GM23338 (cell line): ENCODE measurements around the gene ARPC5. TPM values are rescaled to one million over a fixed set of nuclear protein-coding genes. Genes with fewer than 3 reads are reported as not detected.

Experiments
- ATAC-seq: fragments of 200-7000 bp; cut with Tn5 transposase; 3 replicates; pipeline ENCODE4 v1.9.1; 2020
- DNase-seq: peaks from one replicate; pipeline ENCODE4 v3.0.0-alpha.2; 2015; ENCODE audit warnings: low spot score
- H2AFZ ChIP-seq: fragments of 200-600 bp; sonication (generic); 2 replicates; pipeline ENCODE4 v1.8.0; 2016; ENCODE audit warnings: antibody characterized with exemption, mild to moderate bottlenecking, moderate library complexity
- H3F3A ChIP-seq: fragments of 200-600 bp; sonication (generic); replicated peaks from 2 replicates; pipeline ENCODE4 v1.8.0; 2017; ENCODE audit warnings: antibody characterized with exemption, mixed run types, low read depth
- H3K27ac ChIP-seq: fragments of 200-600 bp; sonication (generic); 2 replicates; pipeline ENCODE4 v1.6.1; 2016; ENCODE audit warnings: low read depth
- H3K27me3 ChIP-seq: fragments of 200-600 bp; sonication (generic); 2 replicates; pipeline ENCODE4 v1.8.0; 2016; ENCODE audit warnings: mild to moderate bottlenecking, mixed run types, moderate library complexity; ENCODE audit not compliant: insufficient read depth
- H3K36me3 ChIP-seq: fragments of 200-600 bp; sonication (generic); 2 replicates; pipeline ENCODE4 v1.8.0; 2016; ENCODE audit warnings: mild to moderate bottlenecking; ENCODE audit not compliant: insufficient read depth
- H3K4me1 ChIP-seq: fragments of 200-600 bp; sonication (generic); 2 replicates; pipeline ENCODE4 v1.8.0; 2016; ENCODE audit warnings: mild to moderate bottlenecking, moderate library complexity; ENCODE audit not compliant: insufficient read depth
- H3K4me2 ChIP-seq: fragments of 200-600 bp; sonication (generic); 2 replicates; pipeline ENCODE4 v1.7.1; 2017; ENCODE audit warnings: mixed run types
- H3K4me3 ChIP-seq: fragments of 200-600 bp; sonication (generic); 2 replicates; pipeline ENCODE4 v1.6.1; 2016; ENCODE audit warnings: mixed run types
- H3K79me2 ChIP-seq: fragments of 200-600 bp; sonication (generic); replicated peaks from 2 replicates; pipeline ENCODE4 v1.8.0; 2017; ENCODE audit warnings: mild to moderate bottlenecking; ENCODE audit not compliant: insufficient read depth
- H3K9me2 ChIP-seq: fragments of 200-600 bp; sonication (generic); 2 replicates; pipeline ENCODE4 v1.8.0; 2017; ENCODE audit not compliant: insufficient read depth
- H4K20me1 ChIP-seq: fragments of 200-600 bp; sonication (generic); replicated peaks from 2 replicates; pipeline ENCODE4 v1.8.0; 2017; ENCODE audit warnings: mild to moderate bottlenecking; ENCODE audit not compliant: insufficient read depth
- H3K27ac Mint-ChIP-seq: 2 replicates; pipeline ENCODE4 v1.8.0; 2020; ENCODE audit warnings: inconsistent platforms, mild to moderate bottlenecking, moderate library complexity, mixed read lengths
- H3K27me3 Mint-ChIP-seq: 3 replicates; pipeline ENCODE4 v1.8.0; 2022; ENCODE audit warnings: low read depth, mild to moderate bottlenecking, moderate library complexity, mixed read lengths, inconsistent platforms; ENCODE audit not compliant: insufficient read depth, poor library complexity
- H3K36me3 Mint-ChIP-seq: 3 replicates; pipeline ENCODE4 v1.8.0; 2021; ENCODE audit warnings: low read depth, mild to moderate bottlenecking, inconsistent platforms, moderate library complexity, mixed read lengths
- H3K4me1 Mint-ChIP-seq: 3 replicates; pipeline ENCODE4 v1.8.0; 2020; ENCODE audit warnings: mild to moderate bottlenecking, inconsistent platforms, mixed read lengths
- H3K4me3 Mint-ChIP-seq: 3 replicates; pipeline ENCODE4 v1.8.0; 2021; ENCODE audit warnings: moderate library complexity, mild to moderate bottlenecking, inconsistent platforms, mixed read lengths
- H3K9me3 Mint-ChIP-seq: 3 replicates; pipeline ENCODE4 v1.8.0; 2020; ENCODE audit warnings: moderate library complexity, mild to moderate bottlenecking, inconsistent platforms, mixed read lengths
- EZH2phosphoT487 ChIP-seq: fragments of 200-600 bp; sonication (generic); IDR thresholded peaks from one replicate; pipeline ENCODE4 v1.8.1; 2018; ENCODE audit warnings: antibody characterized with exemption; ENCODE audit not compliant: unreplicated experiment
- NANOG ChIP-seq: IDR thresholded peaks from 2 replicates; pipeline ENCODE4 v1.6.1; 2016; ENCODE audit warnings: antibody characterized with exemption, borderline replicate concordance
- ZNF114 ChIP-seq: fragments of 250-450 bp; sonication (Bioruptor Pico); IDR thresholded peaks from 2 replicates; pipeline ENCODE4 v1.5.0; 2020; ENCODE audit warnings: mild to moderate bottlenecking, moderate library complexity
- polyA plus RNA-seq: library from polyadenylated mRNA; unstranded; fragments of >200 nt; fragmentation: Nextera tagmentation; extraction: Ambion mirVana; gene quantifications from 2 replicates; pipeline ENCODE4 v1.2.1, GENCODE V29; 2016
- total RNA-seq: library from RNA; depleted of rRNA; stranded (reverse); fragments of >200 nt; shearing (Covaris generic); gene quantifications from 2 replicates; pipeline ENCODE4 v1.2.3, GENCODE V29; 2014
- TF ChIP-seq, protein P1 (sequence below): fragments of 250-450 bp; sonication (Bioruptor Pico); IDR thresholded peaks from 2 replicates; pipeline ENCODE4 v1.5.0; 2020; ENCODE audit warnings: mild to moderate bottlenecking, moderate library complexity
- TF ChIP-seq, protein P2 (sequence below): IDR thresholded peaks from 2 replicates; pipeline ENCODE4 v1.6.1; 2016; ENCODE audit warnings: antibody characterized with exemption
- TF ChIP-seq, protein P3 (sequence below), 2 experiments: fragments of 200-600 bp in 1 of 2; sonication (generic) in 1 of 2; conservative IDR thresholded peaks; 2 replicates each; pipeline versions ENCODE4 v1.5.1 to v1.6.1; 2016 to 2017; ENCODE audit warnings: antibody characterized with exemption in 2 of 2, low read depth in 2 of 2, mild to moderate bottlenecking in 2 of 2, moderate library complexity in 1 of 2

The ARPC5 gene
- total and polyA plus RNA-seq, 2 experiments from 2014 or later, result 75.4 to 98.9 TPM

DNA sequence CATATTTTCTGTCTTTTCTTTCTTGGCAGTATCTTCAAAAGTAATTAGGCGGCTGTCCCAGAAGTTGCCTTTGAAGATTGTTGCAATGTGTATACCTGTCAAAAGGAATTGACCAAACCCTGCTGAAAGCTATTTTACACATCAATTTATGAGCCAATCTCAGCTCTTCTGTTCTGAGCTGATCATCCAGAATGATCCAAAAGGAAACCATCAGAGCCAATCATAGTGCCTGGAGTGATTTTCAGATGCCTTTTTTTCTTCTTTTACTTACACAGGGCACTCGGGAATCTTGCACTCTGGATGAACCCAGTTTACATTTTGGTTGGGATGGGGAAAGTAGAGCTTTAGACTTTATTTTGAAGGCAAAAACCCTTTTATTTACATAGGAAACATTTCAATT, 39.3 kb upstream of the ARPC5 start (continued):
- TF ChIP-seq, protein P1, sequence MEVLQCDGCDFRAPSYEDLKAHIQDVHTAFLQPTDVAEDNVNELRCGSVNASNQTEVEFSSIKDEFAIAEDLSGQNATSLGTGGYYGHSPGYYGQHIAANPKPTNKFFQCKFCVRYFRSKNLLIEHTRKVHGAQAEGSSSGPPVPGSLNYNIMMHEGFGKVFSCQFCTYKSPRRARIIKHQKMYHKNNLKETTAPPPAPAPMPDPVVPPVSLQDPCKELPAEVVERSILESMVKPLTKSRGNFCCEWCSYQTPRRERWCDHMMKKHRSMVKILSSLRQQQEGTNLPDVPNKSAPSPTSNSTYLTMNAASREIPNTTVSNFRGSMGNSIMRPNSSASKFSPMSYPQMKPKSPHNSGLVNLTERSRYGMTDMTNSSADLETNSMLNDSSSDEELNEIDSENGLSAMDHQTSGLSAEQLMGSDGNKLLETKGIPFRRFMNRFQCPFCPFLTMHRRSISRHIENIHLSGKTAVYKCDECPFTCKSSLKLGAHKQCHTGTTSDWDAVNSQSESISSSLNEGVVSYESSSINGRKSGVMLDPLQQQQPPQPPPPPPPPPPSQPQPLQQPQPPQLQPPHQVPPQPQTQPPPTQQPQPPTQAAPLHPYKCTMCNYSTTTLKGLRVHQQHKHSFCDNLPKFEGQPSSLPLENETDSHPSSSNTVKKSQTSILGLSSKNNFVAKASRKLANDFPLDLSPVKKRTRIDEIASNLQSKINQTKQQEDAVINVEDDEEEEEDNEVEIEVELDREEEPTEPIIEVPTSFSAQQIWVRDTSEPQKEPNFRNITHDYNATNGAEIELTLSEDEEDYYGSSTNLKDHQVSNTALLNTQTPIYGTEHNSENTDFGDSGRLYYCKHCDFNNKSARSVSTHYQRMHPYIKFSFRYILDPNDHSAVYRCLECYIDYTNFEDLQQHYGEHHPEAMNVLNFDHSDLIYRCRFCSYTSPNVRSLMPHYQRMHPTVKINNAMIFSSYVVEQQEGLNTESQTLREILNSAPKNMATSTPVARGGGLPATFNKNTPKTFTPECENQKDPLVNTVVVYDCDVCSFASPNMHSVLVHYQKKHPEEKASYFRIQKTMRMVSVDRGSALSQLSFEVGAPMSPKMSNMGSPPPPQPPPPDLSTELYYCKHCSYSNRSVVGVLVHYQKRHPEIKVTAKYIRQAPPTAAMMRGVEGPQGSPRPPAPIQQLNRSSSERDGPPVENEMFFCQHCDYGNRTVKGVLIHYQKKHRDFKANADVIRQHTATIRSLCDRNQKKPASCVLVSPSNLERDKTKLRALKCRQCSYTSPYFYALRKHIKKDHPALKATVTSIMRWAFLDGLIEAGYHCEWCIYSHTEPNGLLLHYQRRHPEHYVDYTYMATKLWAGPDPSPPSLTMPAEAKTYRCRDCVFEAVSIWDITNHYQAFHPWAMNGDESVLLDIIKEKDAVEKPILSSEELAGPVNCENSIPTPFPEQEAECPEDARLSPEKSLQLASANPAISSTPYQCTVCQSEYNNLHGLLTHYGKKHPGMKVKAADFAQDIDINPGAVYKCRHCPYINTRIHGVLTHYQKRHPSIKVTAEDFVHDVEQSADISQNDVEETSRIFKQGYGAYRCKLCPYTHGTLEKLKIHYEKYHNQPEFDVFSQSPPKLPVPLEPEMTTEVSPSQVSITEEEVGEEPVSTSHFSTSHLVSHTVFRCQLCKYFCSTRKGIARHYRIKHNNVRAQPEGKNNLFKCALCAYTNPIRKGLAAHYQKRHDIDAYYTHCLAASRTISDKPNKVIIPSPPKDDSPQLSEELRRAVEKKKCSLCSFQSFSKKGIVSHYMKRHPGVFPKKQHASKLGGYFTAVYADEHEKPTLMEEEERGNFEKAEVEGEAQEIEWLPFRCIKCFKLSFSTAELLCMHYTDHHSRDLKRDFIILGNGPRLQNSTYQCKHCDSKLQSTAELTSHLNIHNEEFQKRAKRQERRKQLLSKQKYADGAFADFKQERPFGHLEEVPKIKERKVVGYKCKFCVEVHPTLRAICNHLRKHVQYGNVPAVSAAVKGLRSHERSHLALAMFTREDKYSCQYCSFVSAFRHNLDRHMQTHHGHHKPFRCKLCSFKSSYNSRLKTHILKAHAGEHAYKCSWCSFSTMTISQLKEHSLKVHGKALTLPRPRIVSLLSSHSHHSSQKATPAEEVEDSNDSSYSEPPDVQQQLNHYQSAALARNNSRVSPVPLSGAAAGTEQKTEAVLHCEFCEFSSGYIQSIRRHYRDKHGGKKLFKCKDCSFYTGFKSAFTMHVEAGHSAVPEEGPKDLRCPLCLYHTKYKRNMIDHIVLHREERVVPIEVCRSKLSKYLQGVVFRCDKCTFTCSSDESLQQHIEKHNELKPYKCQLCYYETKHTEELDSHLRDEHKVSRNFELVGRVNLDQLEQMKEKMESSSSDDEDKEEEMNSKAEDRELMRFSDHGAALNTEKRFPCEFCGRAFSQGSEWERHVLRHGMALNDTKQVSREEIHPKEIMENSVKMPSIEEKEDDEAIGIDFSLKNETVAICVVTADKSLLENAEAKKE (CRISPR knock-in tag), result no peak
- TF ChIP-seq EZH2phosphoT487, result no peak
- no peak for TF ChIP-seq ZNF114 (CRISPR knock-in tag)
- TF ChIP-seq, protein P2, sequence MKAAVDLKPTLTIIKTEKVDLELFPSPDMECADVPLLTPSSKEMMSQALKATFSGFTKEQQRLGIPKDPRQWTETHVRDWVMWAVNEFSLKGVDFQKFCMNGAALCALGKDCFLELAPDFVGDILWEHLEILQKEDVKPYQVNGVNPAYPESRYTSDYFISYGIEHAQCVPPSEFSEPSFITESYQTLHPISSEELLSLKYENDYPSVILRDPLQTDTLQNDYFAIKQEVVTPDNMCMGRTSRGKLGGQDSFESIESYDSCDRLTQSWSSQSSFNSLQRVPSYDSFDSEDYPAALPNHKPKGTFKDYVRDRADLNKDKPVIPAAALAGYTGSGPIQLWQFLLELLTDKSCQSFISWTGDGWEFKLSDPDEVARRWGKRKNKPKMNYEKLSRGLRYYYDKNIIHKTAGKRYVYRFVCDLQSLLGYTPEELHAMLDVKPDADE, result no peak
- TF ChIP-seq NANOG, result no peak

DNA sequence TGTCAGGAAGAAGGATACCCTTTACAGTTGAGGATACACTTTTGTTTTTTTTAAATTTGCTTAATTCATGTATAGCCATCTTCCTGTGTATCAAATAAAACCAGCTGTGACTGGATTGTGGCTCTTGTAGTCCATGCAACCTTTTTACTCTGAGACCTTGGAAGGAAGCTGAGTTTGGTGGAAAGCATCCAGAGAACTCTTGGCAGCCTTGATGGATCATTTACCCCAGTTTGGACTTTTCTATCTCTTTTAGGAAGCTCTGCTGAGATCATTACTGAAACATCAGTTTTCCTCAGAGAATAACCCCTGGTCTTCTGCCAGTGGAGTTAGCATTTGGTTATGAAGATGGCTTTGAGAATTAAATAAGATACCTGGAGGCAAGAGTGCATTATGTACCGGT, 38.8 kb upstream of the ARPC5 start:
- H3K27me3 ChIP-seq, result no peaks in the 10 kb centered on the region
- DNase-seq (no peak), ATAC-seq (no peak)
- H3K36me3 ChIP-seq, result no peaks in the 10 kb centered on the region
- Mint-ChIP-seq H3K4me1 (no peaks in the 10 kb centered on the region), H3K9me3 (peaks cover 10% of the 10 kb centered on the region), H3K27me3 (peaks cover 1% of the 10 kb centered on the region), H3K4me3 (no peak overlapping the region), H3K36me3 (no peaks in the 10 kb centered on the region), H3K27ac (no peak overlapping the region)
- H3K4me3 ChIP-seq, result no peak overlapping the region
- no peaks in the 10 kb centered on the region for H3K9me2 ChIP-seq
- H3F3A ChIP-seq, result no peaks in the 10 kb centered on the region
- H3K4me1 ChIP-seq, result peaks cover 2% of the 10 kb centered on the region; the same call in 1 of the 2 replicates
- H3K79me2 ChIP-seq, result no peaks in the 10 kb centered on the region
- H3K4me2 ChIP-seq, result no peak overlapping the region
- H3K27ac ChIP-seq, result no peak overlapping the region
- no peak overlapping the region for H2AFZ ChIP-seq
- no peaks in the 10 kb centered on the region for H4K20me1 ChIP-seq
- TF ChIP-seq, protein P1 (CRISPR knock-in tag), result no peak
- TF ChIP-seq, protein P3, sequence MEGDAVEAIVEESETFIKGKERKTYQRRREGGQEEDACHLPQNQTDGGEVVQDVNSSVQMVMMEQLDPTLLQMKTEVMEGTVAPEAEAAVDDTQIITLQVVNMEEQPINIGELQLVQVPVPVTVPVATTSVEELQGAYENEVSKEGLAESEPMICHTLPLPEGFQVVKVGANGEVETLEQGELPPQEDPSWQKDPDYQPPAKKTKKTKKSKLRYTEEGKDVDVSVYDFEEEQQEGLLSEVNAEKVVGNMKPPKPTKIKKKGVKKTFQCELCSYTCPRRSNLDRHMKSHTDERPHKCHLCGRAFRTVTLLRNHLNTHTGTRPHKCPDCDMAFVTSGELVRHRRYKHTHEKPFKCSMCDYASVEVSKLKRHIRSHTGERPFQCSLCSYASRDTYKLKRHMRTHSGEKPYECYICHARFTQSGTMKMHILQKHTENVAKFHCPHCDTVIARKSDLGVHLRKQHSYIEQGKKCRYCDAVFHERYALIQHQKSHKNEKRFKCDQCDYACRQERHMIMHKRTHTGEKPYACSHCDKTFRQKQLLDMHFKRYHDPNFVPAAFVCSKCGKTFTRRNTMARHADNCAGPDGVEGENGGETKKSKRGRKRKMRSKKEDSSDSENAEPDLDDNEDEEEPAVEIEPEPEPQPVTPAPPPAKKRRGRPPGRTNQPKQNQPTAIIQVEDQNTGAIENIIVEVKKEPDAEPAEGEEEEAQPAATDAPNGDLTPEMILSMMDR (conservative IDR thresholded peaks at IDR 0.05; ENCODE audit: low read depth in 2 of 2), result no peak
